Lower leg skin (tissue), 3 donors: ENCODE measurements around the gene CT47B1.

ENCODE experiments used
- POLR2A ChIP-seq, 2 donors: fragments of 450-650 bp; IDR thresholded peaks; one replicate each; pipeline ENCODE4 v1.6.1; 2016 to 2017; ENCODE audit warnings: antibody characterized with exemption in 2 of 2, mild to moderate bottlenecking in 1 of 2, moderate library complexity in 1 of 2
- TF ChIP-seq, protein P1 (sequence below), 3 donors: fragments of 450-650 bp; IDR thresholded peaks; one replicate each; pipeline ENCODE4 v1.5.1; 2016; ENCODE audit warnings: antibody characterized with exemption in 3 of 3, mild to moderate bottlenecking in 3 of 3, moderate library complexity in 2 of 3

GRCh38 chrX:120824021-120824420 is 51.6 kb downstream of the CT47B1 start:
- TF ChIP-seq, protein P1, sequence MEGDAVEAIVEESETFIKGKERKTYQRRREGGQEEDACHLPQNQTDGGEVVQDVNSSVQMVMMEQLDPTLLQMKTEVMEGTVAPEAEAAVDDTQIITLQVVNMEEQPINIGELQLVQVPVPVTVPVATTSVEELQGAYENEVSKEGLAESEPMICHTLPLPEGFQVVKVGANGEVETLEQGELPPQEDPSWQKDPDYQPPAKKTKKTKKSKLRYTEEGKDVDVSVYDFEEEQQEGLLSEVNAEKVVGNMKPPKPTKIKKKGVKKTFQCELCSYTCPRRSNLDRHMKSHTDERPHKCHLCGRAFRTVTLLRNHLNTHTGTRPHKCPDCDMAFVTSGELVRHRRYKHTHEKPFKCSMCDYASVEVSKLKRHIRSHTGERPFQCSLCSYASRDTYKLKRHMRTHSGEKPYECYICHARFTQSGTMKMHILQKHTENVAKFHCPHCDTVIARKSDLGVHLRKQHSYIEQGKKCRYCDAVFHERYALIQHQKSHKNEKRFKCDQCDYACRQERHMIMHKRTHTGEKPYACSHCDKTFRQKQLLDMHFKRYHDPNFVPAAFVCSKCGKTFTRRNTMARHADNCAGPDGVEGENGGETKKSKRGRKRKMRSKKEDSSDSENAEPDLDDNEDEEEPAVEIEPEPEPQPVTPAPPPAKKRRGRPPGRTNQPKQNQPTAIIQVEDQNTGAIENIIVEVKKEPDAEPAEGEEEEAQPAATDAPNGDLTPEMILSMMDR (IDR thresholded peaks at IDR 0.05) = no peak
- TF ChIP-seq POLR2A (IDR thresholded peaks at IDR 0.05) = no peak
